ENCODE results near the gene ALKBH4. TPM values are rescaled to one million over a fixed set of nuclear protein-coding genes. Genes with fewer than 3 reads are reported as not detected.

Gene ALKBH4
- total and polyA plus RNA-seq, 2 donors from 2014 or later: 14.0 to 15.4 TPM

DNA sequence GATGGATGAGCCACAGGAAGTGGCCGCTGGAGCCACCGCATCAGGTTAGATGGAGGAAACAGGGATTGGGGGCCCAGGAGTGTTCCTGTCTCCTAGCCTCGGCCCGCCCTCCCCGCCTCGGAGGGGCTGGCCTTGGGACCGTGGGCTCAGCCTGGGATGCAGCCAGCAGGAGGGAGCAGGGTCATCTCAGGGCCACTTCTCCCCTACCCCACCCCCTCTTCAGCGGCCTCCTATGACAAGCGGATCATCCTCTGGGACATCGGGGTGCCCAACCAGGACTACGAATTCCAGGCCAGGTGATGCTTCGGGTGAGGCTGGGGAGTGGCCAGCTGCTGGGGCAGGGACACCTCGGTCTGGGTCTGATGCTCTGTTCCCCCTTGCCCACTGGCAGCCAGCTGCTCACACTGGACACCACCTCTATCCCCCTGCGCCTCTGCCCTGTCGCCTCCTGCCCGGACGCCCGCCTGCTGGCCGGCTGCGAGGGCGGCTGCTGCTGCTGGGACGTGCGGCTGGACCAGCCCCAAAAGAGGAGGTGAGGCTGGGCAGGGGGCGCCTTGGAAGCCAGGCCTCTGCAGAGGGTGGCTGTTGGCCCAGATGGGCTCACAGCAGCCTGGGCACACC lies 4.8 kb upstream of the ALKBH4 start:
- no peak overlapping the region for H3K27ac ChIP-seq (ENCODE audit: low read depth in 2 of 2, low read length in 2 of 2)
- H3K9ac ChIP-seq (ENCODE audit: low read length in 3 of 3): no peak overlapping the region
- H3K4me3 ChIP-seq (ENCODE audit: low read length in 3 of 3): no peak overlapping the region
- no peak for FAIRE-seq
- H3K4me1 ChIP-seq (ENCODE audit: control insufficient read depth in 2 of 3, insufficient read depth in 2 of 3, low read depth in 1 of 3, low read length in 3 of 3): peaks cover 0 to 8% (median 6%) of the 10 kb centered on the region in 3 donors
- H3K9me3 ChIP-seq (ENCODE audit: control insufficient read depth in 2 of 3, insufficient read depth in 1 of 3, low read length in 3 of 3): no peaks in the 10 kb centered on the region
- peak in 2 of 5 donors; percentile 53 to 63 for DNase-seq
- TF ChIP-seq, protein P1, sequence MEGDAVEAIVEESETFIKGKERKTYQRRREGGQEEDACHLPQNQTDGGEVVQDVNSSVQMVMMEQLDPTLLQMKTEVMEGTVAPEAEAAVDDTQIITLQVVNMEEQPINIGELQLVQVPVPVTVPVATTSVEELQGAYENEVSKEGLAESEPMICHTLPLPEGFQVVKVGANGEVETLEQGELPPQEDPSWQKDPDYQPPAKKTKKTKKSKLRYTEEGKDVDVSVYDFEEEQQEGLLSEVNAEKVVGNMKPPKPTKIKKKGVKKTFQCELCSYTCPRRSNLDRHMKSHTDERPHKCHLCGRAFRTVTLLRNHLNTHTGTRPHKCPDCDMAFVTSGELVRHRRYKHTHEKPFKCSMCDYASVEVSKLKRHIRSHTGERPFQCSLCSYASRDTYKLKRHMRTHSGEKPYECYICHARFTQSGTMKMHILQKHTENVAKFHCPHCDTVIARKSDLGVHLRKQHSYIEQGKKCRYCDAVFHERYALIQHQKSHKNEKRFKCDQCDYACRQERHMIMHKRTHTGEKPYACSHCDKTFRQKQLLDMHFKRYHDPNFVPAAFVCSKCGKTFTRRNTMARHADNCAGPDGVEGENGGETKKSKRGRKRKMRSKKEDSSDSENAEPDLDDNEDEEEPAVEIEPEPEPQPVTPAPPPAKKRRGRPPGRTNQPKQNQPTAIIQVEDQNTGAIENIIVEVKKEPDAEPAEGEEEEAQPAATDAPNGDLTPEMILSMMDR (IDR thresholded peaks at IDR 0.05; ENCODE audit: borderline replicate concordance, extremely low read depth, insufficient read depth): no peak
- H3K27me3 ChIP-seq (ENCODE audit: control insufficient read depth, insufficient read depth, low read length): no peaks in the 10 kb centered on the region
- intact Hi-C loops (cut with DNase I): no loop called here
- peaks cover 0 to 8% (median 0%) of the 10 kb centered on the region in 3 donors for H3K36me3 ChIP-seq (ENCODE audit: control insufficient read depth in 2 of 3, insufficient read depth in 3 of 3, low read length in 3 of 3)

DNA sequence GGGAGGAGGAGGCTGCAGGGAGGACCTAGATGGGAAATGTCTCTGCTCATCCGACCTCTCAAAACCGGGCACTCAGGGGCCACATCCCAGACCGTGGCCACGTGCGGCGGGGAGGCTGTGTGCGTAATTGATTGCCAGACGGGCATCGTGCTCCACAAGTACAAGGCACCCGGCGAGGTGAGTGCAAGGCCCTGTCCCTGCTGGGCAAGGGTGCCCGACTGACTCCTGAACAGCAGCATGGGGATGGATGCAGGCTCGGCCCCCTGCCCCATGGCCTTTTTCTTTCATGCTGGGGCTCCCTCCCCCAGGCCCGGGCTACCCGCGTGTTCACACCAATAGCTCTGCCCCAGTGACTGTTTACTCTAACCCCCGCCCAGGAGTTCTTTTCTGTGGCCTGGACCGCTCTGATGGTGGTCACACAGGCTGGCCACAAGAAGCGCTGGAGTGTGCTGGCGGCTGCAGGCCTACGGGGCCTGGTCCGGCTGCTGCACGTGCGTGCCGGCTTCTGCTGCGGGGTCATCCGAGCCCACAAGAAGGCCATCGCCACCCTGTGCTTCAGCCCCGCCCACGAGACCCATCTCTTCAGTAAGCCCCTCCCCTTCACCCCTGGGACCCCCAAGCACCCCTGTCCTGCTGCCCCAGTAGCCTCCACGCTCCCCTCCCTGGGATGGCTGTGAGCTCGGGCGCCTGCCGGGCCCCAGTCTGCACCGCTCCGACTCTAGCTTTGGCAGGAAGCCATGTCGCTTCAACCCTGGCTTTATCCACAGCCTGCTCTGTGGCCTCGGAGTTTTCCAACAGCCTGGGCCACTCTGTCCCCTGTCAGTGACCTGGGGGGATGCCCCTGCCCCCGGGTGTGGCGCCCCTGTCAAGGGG lies 4.1 kb upstream of the ALKBH4 start:
- H3K9me3 ChIP-seq (ENCODE audit: control insufficient read depth in 2 of 3, insufficient read depth in 1 of 3, low read length in 3 of 3): no peaks in the 10 kb centered on the region
- TF ChIP-seq, protein P1 (IDR thresholded peaks at IDR 0.05; ENCODE audit: borderline replicate concordance, extremely low read depth, insufficient read depth): no peak
- H3K9ac ChIP-seq (ENCODE audit: low read length in 3 of 3): no peak overlapping the region
- peak in 2 of 5 donors; percentile 55 to 70 for DNase-seq
- intact Hi-C loops (cut with DNase I): no loop called here
- no peak overlapping the region for H3K4me3 ChIP-seq (ENCODE audit: low read length in 3 of 3)
- peaks cover 0 to 8% (median 0%) of the 10 kb centered on the region in 3 donors for H3K36me3 ChIP-seq (ENCODE audit: control insufficient read depth in 2 of 3, insufficient read depth in 3 of 3, low read length in 3 of 3)
- H3K27me3 ChIP-seq (ENCODE audit: control insufficient read depth, insufficient read depth, low read length): no peaks in the 10 kb centered on the region
- H3K27ac ChIP-seq (ENCODE audit: low read depth in 2 of 2, low read length in 2 of 2): no peak overlapping the region
- peaks cover 0 to 10% (median 9%) of the 10 kb centered on the region in 3 donors for H3K4me1 ChIP-seq (ENCODE audit: control insufficient read depth in 2 of 3, insufficient read depth in 2 of 3, low read depth in 1 of 3, low read length in 3 of 3)
- no peak for FAIRE-seq

DNA sequence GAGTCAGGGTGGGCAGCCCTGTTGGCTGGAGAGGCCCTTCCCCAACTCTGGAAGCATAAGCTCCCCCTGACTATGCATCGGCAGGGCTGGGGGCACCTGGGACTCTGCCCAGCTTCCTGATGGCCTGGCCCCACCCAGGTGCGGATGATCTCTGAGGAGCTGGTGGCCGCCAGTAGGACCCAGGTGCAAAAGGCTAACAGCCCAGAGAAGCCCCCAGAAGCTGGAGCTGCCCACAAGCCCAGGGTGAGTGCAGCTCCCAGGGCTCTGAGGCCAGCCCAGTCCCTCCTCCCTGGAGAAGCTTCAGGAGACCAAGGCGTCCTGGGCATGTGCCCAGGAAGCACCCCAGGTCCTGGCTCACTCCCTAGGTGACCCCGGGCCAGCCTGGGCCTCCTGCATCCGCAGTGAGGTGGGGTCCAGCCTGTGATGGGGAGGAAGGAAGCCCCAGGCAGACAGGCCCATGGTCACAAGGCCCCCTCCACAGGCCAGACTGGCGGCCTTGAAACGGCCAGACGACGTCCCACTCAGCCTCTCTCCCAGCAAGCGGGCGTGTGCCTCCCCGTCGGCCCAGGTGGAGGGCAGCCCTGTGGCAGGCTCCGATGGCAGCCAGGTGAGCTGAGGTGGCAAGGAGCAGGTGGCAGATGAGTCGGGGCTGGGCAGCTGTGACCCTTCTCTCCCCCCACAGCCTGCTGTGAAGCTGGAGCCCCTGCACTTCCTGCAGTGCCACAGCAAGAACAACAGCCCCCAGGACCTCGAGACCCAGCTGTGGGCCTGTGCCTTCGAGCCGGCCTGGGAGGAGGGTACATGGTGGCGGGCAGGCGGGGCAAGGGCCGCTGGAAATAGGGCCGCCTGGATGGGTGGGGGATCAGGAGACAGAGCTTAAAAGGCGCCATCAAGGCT lies 3.2 kb upstream of the ALKBH4 start:
- H3K4me1 ChIP-seq (ENCODE audit: control insufficient read depth in 2 of 3, insufficient read depth in 2 of 3, low read depth in 1 of 3, low read length in 3 of 3): peaks cover 0 to 13% (median 12%) of the 10 kb centered on the region in 3 donors
- no peaks in the 10 kb centered on the region for H3K27me3 ChIP-seq (ENCODE audit: control insufficient read depth, insufficient read depth, low read length)
- FAIRE-seq: no peak
- peak in 2 of 5 donors; percentile 60 to 78 for DNase-seq
- no peak overlapping the region for H3K9ac ChIP-seq (ENCODE audit: low read length in 3 of 3)
- H3K4me3 ChIP-seq (ENCODE audit: low read length in 3 of 3): no peak overlapping the region
- intact Hi-C loops (cut with DNase I): no loop called here
- H3K36me3 ChIP-seq (ENCODE audit: control insufficient read depth in 2 of 3, insufficient read depth in 3 of 3, low read length in 3 of 3): peaks cover 0 to 6% (median 0%) of the 10 kb centered on the region in 3 donors
- no peak overlapping the region for H3K27ac ChIP-seq (ENCODE audit: low read depth in 2 of 2, low read length in 2 of 2)
- H3K9me3 ChIP-seq (ENCODE audit: control insufficient read depth in 2 of 3, insufficient read depth in 1 of 3, low read length in 3 of 3): no peaks in the 10 kb centered on the region
- TF ChIP-seq, protein P1 (IDR thresholded peaks at IDR 0.05; ENCODE audit: borderline replicate concordance, extremely low read depth, insufficient read depth): no peak

Measured in kidney (tissue), 14 donors.